Measurements from ENCODE around the gene ITPR3.

ITPR3 gene

GRCh38 chr6:33722103-33722623 lies 101.0 kb downstream of the ITPR3 start:
- DNase-seq: no peak

- no peak for DNase-seq
These were observed 102.4 kb downstream of the ITPR3 start for GRCh38 chr6:33723371-33724085.

DNA sequence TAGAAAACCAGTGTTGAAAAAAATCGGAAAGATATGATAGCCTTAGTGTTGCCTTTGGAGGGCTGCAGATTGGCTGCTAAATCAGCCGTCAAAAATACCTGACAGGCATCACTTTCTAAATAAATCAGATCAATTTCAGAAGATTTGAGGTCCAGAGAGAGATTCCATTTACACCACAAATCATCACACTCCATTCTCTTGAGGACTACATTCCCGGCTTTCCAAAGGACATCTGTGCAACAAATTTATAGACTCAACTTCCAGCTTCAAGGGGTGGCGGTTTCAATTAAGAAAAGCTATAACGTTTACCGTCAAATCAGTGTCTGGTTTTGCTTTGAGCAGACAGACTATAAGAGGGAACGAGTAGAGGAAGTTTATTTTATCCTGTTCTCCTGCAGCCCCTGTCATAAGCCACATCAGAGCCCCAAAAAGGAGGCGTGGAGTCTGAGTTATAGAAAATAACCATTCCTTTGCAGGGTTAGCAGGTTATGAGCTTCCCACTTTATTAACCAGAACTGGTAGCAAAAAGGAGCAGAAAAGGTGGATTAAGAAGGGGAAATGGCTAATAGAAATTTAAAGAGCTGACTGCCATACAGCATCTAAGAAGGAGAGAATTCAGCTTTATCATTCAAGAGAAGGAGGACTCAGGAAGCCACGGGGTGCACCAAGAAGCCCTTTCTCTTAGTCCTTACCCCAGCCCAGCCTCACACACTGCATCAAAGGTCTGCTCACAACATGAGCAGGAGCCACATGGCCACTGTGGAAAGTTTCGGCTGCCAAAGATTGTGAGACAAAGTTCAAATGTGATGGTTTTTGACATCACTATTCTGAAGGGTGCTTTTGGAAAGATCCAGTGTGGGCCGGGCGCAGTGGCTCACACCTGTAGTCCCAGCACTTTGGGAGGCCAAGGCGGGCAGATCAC lies 103.2 kb downstream of the ITPR3 start:
- DNase-seq: no peak

GRCh38 chr6:33725222-33725621 lies 104.1 kb downstream of the ITPR3 start:
- no peak for DNase-seq

DNA sequence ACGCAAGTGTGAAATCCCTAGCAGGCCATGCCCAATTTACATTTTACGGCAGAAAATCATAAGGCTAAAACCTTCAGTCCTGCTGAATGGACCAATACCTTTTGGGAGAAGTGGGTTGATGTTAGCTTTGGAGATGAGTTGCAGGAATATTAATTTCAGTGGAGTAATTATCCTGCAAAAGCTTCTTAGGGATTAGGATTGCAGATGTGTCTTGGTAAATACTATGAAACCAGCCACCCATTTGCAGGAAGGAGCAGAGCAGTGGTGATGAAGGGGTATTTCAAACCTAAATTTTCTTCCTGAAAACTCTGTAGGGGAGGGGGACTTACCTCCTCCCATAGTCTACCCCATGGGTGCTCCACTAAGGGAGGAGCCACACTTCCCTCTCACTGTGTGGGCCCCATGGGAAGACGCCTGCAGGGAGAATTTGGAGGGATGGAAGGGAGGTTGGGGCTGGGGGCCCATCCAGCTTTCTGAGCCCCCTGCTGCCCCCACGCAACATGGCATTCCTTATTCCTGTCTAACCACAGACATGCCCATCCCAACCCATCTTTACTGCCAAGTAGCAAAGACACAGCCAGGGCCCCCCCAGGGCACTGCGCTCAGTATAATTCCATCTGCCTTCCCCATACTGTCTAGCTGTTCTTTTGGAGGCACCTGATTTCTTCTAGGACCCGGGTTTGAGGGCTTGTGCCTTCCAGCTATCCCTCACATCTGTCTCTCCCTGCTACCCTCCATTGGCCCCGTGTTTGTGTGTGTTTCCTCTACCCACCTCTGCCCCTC lies 105.0 kb downstream of the ITPR3 start:
- DNase-seq: no peak

DNA sequence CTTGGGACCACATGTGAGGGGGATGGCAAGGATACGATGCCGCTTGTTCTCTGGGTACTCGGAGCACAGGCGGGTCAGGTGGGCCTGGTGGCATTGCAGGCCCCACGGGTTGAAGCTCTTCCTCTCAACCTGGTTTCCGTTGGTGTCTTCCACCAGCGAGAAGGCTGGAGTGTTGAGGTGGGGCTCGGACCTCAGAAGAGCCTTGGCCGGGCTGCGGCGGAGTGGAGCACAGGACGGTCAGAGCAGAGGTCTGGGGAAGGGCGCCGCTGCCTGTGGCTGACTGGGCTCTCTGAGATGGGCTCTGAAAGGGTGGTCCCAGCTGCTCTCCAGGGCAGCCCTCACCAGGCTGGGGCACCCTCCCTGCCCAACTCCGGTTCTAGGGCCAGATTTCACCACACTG lies 105.6 kb downstream of the ITPR3 start:
- DNase-seq: no peak

DNA sequence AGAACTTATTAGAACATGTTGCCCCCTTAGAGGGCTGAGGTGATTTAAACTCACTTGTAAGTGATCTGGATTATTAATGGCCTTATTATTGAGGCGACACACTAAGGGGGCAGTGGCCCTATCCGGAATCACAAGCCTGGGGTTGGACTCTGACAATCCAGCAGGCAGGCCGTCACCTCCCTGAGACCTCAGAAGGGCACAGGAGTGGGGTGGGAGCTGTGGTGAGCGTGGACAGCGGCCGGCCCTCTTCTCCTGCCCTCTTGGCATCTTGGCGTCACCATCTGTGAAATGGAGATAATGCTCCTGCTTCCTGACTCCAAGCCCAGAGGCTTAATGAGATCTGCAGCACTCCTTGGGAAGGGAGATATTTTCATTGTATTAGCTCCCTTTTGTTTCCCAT lies 106.0 kb downstream of the ITPR3 start:
- no peak for DNase-seq

- DNase-seq: no peak
These were observed 106.8 kb downstream of the ITPR3 start for GRCh38 chr6:33727932-33728331.

DNA sequence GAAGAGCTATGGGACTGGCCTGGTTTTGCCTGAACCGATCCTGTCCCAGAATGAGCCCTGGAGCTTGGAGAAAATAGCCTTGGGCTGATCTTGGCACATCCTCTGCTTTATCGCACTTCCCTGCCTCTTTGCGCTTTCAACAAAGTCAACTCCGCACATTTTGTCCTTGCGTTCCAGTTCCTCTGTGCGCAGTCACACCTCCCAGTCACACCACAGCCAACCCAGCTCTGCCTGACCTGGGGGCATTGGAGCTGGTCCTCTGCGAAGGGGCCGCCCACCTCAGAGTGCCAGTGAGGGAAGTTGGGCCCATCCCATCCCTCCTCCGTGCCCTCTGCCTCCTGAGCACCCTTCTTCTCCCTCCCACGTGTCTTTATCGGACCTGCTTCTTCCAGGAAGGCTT lies 107.3 kb downstream of the ITPR3 start:
- DNase-seq: no peak

GRCh38 chr6:33729059-33729458 lies 107.9 kb downstream of the ITPR3 start:
- no peak for DNase-seq

DNA sequence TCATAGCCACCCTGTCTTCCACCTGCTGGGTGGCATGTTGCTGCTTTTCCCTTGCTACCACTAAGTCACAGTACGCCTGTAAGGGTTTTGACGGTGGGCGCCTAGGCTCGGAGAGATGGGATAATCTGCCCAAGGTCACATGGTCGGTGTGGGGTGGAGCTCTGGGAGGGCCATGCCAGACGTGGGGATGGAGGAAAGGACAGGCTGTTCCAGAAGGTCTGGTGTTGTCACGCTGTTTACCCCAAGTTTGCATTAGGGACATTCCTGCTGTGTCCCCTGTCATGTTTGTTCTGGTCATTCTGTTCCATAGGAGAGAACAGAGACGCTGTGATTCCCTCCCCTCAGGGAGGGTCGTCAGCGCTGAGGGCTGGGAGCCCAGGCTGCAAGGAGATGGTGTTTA lies 109.5 kb downstream of the ITPR3 start:
- no peak for DNase-seq

DNA sequence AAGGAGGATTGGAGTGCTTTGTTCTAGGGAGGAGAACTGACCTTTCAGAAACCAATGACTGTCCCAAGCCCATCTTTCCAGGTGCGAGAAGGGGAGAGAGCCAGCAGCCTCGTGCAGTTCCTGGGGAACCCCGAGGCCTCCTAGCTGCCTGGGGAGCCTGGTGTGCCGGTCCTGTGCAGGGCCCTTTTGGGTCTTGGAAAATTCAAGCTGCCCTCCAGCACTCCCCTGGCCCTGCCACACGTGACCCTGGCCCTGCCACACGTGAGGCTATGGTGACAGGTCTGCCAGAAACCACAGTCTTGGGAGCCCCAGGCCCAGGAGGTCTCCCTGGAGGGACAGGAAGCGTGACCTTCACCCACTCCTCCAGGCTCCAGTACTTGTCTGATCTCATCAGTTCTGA lies 109.9 kb downstream of the ITPR3 start:
- no peak for DNase-seq

- DNase-seq: no peak
These were observed 110.7 kb downstream of the ITPR3 start for GRCh38 chr6:33731751-33732282.

DNA sequence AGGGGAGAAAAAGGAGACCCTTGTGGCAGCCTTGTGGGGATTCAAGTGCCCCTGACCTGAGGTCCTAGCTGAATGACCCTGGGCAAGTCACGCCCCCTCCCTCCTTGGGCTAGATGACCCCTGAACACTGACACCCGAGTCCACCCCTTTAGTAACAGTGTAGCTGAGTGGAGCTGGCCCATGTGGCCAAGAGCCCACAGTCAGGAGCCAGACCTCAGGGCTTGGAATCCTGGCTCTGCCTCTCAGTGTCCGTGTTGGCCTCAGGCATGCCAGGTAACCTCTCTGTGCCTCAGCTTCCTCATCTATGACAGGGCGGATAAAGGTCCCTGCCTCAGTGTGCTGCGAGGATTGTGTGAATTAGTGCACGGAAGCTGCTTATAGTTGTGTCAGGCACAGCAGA lies 111.3 kb downstream of the ITPR3 start:
- no peak for DNase-seq

GRCh38 chr6:33732817-33733708 lies 111.9 kb downstream of the ITPR3 start:
- no peak for DNase-seq

DNA sequence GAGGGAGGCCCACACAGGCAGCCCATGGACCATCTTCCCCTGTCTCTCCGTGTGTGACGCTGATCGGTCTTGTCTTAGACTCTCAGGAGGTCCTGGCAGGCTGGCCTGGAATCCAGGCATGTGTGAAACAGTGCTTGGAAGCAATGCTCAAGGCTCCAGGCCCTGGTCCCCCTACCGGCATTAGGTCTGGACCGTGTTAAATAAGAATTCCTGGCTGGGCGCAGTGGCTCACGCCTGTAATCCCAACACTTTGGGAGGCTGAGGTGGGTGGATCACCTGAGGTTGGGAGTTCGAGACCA lies 112.5 kb downstream of the ITPR3 start:
- DNase-seq: no peak

DNA sequence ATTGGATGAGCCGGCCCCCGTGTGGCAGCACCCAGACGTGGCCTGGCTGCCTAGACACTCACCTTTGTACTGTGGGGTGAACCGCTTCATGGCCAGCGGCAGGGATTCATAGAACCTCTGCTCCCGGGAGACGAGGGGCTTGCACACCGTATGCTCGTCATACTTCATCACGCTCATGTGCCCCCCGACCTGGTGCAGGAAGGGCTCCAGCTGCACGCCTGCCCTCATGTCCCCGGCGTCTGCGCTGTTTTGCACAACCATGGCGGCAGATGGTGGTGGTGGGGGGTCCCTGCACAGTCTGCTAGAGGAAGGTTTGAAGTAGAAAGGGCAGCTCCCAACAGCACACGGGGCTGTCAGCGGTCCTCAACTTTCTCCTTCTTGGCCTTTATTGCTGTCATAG lies 114.1 kb downstream of the ITPR3 start:
- no peak for DNase-seq

- no peak for DNase-seq
These were observed 116.3 kb downstream of the ITPR3 start for GRCh38 chr6:33737267-33738026.

DNA sequence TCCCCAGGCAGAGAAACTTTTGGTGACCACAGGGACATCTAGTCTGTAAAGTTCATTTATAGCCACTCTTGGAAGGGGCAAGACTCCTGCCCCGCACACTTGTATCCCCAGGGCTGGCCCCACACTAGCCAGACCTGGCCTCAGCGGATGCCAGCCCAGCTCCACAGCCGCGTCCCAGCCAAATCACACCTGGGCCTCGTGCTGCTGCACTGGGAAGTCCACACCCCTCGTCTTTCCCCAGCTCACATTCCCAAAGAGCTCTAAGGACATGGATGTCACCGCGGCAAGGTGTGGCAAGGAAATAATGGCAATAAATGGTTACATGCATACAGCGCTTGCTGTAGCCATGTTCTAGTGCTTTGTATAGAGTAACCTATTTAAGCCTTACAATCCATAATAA lies 117.0 kb downstream of the ITPR3 start:
- no peak for DNase-seq

- no peak for DNase-seq
These were observed 117.8 kb downstream of the ITPR3 start for GRCh38 chr6:33738879-33739278.

DNA sequence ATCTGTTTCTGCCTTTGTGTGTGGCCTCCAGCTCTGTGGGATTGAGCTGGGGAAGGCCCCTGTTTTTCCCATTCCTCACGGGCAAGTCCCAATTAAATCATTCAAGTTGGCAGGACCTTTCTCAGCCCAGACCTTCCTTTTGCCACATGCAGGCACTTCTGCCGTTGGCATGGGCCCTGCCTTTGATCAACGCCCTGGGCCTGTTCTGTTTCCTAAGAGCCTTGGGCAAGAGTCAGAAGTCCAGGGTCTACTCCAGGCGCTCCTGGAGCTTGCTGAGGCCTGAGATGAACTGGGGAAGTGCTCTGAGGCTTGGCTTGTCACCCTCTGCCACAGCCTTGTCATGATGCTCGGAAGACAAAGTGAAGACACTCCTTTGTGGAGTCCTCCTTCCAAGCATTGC lies 118.4 kb downstream of the ITPR3 start:
- DNase-seq: no peak
